Left lung (tissue), 10 donors: Measurements from ENCODE around the gene SECTM1. TPM values are rescaled to one million over a fixed set of nuclear protein-coding genes. Genes with fewer than 3 reads are reported as not detected.

Experiments used
- ATAC-seq: fragments of 200-7000 bp; cut with Tn5 transposase; one replicate; pipeline ENCODE4 v1.9.1; 2020; ENCODE audit warnings: moderate library complexity
- DNase-seq, 4 donors: peaks; one replicate each; pipeline ENCODE4 v3.0.0-alpha.2; 2013 to 2020
- H3K27ac ChIP-seq, 2 donors: fragments of 200-600 bp; sonication (generic) in 1 of 2; one replicate each; pipeline versions ENCODE4 v1.5.0 to v1.8.0; 2020 to 2021
- H3K27me3 ChIP-seq, 2 donors: fragments of 200-600 bp; sonication (generic) in 1 of 2; one replicate each; pipeline versions ENCODE4 v1.5.0 to v1.8.0; 2020 to 2021
- H3K36me3 ChIP-seq, 2 donors: fragments of 200-600 bp; sonication (generic) in 1 of 2; one replicate each; pipeline versions ENCODE4 v1.5.0 to v1.8.0; 2020 to 2021
- H3K4me1 ChIP-seq, 2 donors: fragments of 200-600 bp; one replicate each; pipeline ENCODE4 v1.8.0; 2021
- H3K4me3 ChIP-seq, 2 donors: fragments of 200-600 bp; sonication (generic) in 1 of 2; one replicate each; pipeline versions ENCODE4 v1.5.0 to v1.8.0; 2020 to 2021; ENCODE audit warnings: mild to moderate bottlenecking in 1 of 2
- H3K9me3 ChIP-seq, 2 donors: fragments of 200-600 bp; sonication (generic) in 1 of 2; one replicate each; pipeline versions ENCODE4 v1.5.0 to v1.8.0; 2020 to 2021
- CTCF ChIP-seq, 2 donors: fragments of 200-600 bp; sonication (generic) in 1 of 2; IDR thresholded peaks; one replicate each; pipeline versions ENCODE4 v1.5.0 to v1.8.0; 2021; ENCODE audit warnings: antibody characterized with exemption in 2 of 2
- intact Hi-C, 2 donors: fragments of 100-400 bp; cut with DNase I; formaldehyde crosslinking; loops; one replicate each; pipeline versions ENCODE4 v1.11.2 to v1.14.2; 2022
- polyA plus RNA-seq, 6 donors: library from polyadenylated mRNA; unstranded; fragments of 120-200 nt; gene quantifications; one replicate each; pipeline ENCODE4 v1.2.1, GENCODE V29; 2013; ENCODE audit not compliant: insufficient read length in 6 of 6
- total RNA-seq, 2 donors: library from RNA; stranded (reverse); fragmentation: NEBNext Ultra II Directional; extraction: Animal tissue kit (Norgen Biotek cat#: 25700); gene quantifications; one replicate each; pipeline ENCODE4 v1.2.1, GENCODE V29; 2021
- donor health status: DM: no; HTN: yes; CAD: no.
- donor health status: DM: no; HTN: no; CAD: no.

Gene SECTM1
- total and polyA plus RNA-seq, 8 donors = 1.9 to 36.8 (median 2.7) TPM

- DNase-seq (peak; percentile 78 to 91 (median 84)), ATAC-seq (peak; percentile 84)
- no peak overlapping the region for H3K27ac ChIP-seq
- no peaks in the 10 kb centered on the region for H3K36me3 ChIP-seq
- no peaks in the 10 kb centered on the region for H3K9me3 ChIP-seq
- intact Hi-C loops = loop anchor here in 1 of 2 donors (5.0 kb wide), 2 partner anchors 60 to 200 kb away; no protein-coding TSS in a partner anchor
- peaks cover 5 to 6% of the 10 kb centered on the region in 2 donors for H3K4me1 ChIP-seq
- H3K4me3 ChIP-seq = no peak overlapping the region
- TF ChIP-seq CTCF (IDR thresholded peaks at IDR 0.05) = peak; percentile 87 to 98
- H3K27me3 ChIP-seq = peaks cover 0 to 46% of the 10 kb centered on the region in 2 donors
Measured at GRCh38 chr17:82351713-82352488, 18.3 kb upstream of the SECTM1 start.

GRCh38 chr17:82351254-82351712, 17.7 kb upstream of the SECTM1 start:
- Histone ChIP-seq H3K9me3 (no peaks in the 10 kb centered on the region), H3K4me1 (peaks cover 5 to 6% of the 10 kb centered on the region in 2 donors), H3K27me3 (peaks cover 0 to 43% of the 10 kb centered on the region in 2 donors), H3K27ac (no peak overlapping the region), H3K4me3 (no peak overlapping the region), H3K36me3 (no peaks in the 10 kb centered on the region)
- no peak for TF ChIP-seq CTCF (IDR thresholded peaks at IDR 0.05)
- DNase-seq (no peak), ATAC-seq (no peak)
- intact Hi-C loops = loop anchor here in 1 of 2 donors (5.0 kb wide), 2 partner anchors 61 to 201 kb away; no protein-coding TSS in a partner anchor

GRCh38 chr17:82350182-82351030, 16.8 kb upstream of the SECTM1 start:
- H3K9me3 ChIP-seq = no peaks in the 10 kb centered on the region
- intact Hi-C loops = loop anchor here in 1 of 2 donors (5.0 kb wide), 2 partner anchors 62 to 202 kb away; no protein-coding TSS in a partner anchor
- H3K27ac ChIP-seq = no peak overlapping the region
- H3K4me1 ChIP-seq = peaks cover 5 to 6% of the 10 kb centered on the region in 2 donors
- no peak for TF ChIP-seq CTCF (IDR thresholded peaks at IDR 0.05)
- no peak for ATAC-seq
- H3K27me3 ChIP-seq = peaks cover 0 to 37% of the 10 kb centered on the region in 2 donors
- no peak overlapping the region for H3K4me3 ChIP-seq
- DNase-seq = no peak
- H3K36me3 ChIP-seq = no peaks in the 10 kb centered on the region

GRCh38 chr17:82349287-82349701, 15.7 kb upstream of the SECTM1 start:
- no peak overlapping the region for H3K27ac ChIP-seq
- peaks cover 5 to 6% of the 10 kb centered on the region in 2 donors for H3K4me1 ChIP-seq
- H3K36me3 ChIP-seq = no peaks in the 10 kb centered on the region
- DNase-seq (no peak), ATAC-seq (no peak)
- no peaks in the 10 kb centered on the region for H3K9me3 ChIP-seq
- TF ChIP-seq CTCF (IDR thresholded peaks at IDR 0.05) = no peak
- intact Hi-C loops = no loop called here
- H3K4me3 ChIP-seq = no peak overlapping the region
- peaks cover 0 to 26% of the 10 kb centered on the region in 2 donors for H3K27me3 ChIP-seq
